Occipital lobe (tissue), 2 donors: Measurements from ENCODE around the gene CDK18. TPM values are rescaled to one million over a fixed set of nuclear protein-coding genes. Genes with fewer than 3 reads are reported as not detected.

Experiments
- DNase-seq: peaks from one replicate; lab custom pipeline; 2025; lab: John Stamatoyannopoulos, UW
- total RNA-seq: library from RNA; depleted of rRNA; stranded (reverse); fragments of >200 nt; gene quantifications from one replicate; pipeline ENCODE4 v1.2.3, GENCODE V29; 2014

CDK18 gene
- total RNA-seq, 1 donor from 2014 or later = 0.16 TPM

GRCh38 chr1:205523261-205523890, 18.9 kb downstream of the CDK18 start:
- DNase-seq = no peak

- peak; percentile 63 for DNase-seq
These were observed 19.7 kb downstream of the CDK18 start for GRCh38 chr1:205523891-205524793.

GRCh38 chr1:205524794-205525101, 20.3 kb downstream of the CDK18 start:
- DNase-seq = no peak

GRCh38 chr1:205525495-205526285, 21.2 kb downstream of the CDK18 start:
- no peak for DNase-seq

- DNase-seq = no peak
These were observed 22.0 kb downstream of the CDK18 start for GRCh38 chr1:205526431-205526830.

GRCh38 chr1:205527931-205528330, 23.5 kb downstream of the CDK18 start:
- no peak for DNase-seq

- DNase-seq = no peak
These were observed 24.0 kb downstream of the CDK18 start for GRCh38 chr1:205528446-205528886.

- DNase-seq = peak; percentile 69
These were observed 24.7 kb downstream of the CDK18 start for GRCh38 chr1:205528887-205529825.

- no peak for DNase-seq
These were observed 25.6 kb downstream of the CDK18 start for GRCh38 chr1:205530116-205530515.

GRCh38 chr1:205531191-205532025, 26.9 kb downstream of the CDK18 start:
- DNase-seq = no peak

- DNase-seq = no peak
These were observed 27.8 kb downstream of the CDK18 start for GRCh38 chr1:205532026-205532898.

GRCh38 chr1:205532996-205533735, 28.7 kb downstream of the CDK18 start:
- DNase-seq = no peak

GRCh38 chr1:205533748-205534443, 29.4 kb downstream of the CDK18 start:
- DNase-seq = no peak

- no peak for DNase-seq
These were observed 30.0 kb downstream of the CDK18 start for GRCh38 chr1:205534444-205534985.

GRCh38 chr1:205535096-205535495, 30.6 kb downstream of the CDK18 start:
- DNase-seq = no peak

GRCh38 chr1:205535866-205536758, 31.6 kb downstream of the CDK18 start:
- DNase-seq = no peak
